Posterior cingulate gyrus (tissue), 11 donors: ENCODE measurements around the gene EDNRA.

Experiments
- DNase-seq, 10 donors: peaks; one replicate each; pipeline versions ENCODE4 v3.0.0 to v3.0.0-alpha.2; 2020 to 2021; ENCODE audit warnings: mixed read lengths in 3 of 10
- intact Hi-C: fragments of 100-400 bp; cut with DNase I; formaldehyde crosslinking; loops from one replicate; pipeline ENCODE4 v1.15.1; 2023

Gene EDNRA

DNA sequence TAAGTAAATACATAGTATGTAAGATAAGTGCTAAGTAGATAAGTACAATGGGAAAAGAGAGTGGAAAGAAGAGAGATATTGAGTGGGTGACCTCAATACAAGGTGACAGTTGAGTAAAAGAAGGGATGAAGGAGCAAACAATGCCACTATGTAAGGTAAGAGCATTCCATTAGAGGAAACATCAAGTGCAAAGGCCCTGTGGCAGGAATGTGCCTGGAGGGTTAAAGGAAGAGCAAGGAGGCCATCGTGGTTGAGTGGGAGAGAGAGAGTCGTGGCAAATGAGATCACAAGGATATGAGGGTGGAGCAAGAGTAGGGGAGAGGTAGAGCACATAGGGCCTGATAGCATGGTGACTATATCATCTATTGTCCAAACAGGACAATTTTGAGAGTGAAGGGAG is 13.4 kb downstream of the EDNRA start:
- intact Hi-C loops = no loop called here
- no peak for DNase-seq

DNA sequence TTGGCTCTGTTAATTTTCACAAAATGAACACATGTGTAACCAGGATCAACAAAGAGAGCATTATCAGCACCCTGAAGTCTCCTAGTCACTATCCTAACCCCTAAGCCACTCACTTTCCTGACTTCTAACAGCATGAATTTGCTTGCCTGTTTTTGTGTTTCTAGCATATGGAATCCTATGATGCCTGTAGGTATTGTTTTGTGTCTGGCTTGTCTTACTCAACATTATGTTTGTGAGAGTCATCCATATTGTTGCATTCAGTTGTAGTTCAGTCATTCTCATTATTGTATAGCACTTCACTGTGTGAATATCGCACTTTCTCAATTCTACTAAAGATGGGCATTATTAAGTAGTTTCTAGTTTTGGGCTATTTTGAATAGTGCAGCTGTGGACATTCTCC is 15.6 kb downstream of the EDNRA start:
- intact Hi-C loops = no loop called here

DNA sequence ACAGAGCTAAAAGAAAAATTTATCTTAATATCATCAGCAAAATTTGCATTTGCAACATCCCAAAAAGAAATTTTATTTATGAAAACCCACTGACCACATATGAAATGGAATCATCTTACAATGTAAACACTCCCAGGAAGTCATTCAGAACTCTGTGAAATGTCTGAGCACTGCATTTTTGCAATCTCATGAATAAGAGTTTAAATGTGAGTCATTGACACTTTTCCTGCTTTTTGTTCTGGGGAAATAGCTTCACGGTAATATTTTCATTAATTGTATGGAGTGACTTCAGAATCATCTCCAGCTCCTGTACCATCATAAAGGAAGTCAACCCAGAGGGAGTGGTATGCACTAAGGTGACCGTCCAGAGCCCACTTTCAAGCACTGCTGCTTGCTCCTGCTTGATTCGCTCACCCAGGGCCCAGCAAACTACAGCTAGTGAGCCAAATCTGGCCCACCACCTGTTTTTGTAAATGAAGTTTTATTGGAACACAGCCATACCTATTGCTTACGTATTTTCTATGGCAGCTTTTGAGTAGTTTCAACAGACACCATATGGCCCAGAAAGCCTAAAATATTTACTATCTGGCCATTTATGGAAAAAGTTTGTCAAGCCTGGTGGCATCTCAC is 17.2 kb downstream of the EDNRA start:
- intact Hi-C loops = no loop called here
- no peak for DNase-seq

More for the DNA sequence above, 15.6 kb downstream of the EDNRA start:
- no peak for DNase-seq

DNA sequence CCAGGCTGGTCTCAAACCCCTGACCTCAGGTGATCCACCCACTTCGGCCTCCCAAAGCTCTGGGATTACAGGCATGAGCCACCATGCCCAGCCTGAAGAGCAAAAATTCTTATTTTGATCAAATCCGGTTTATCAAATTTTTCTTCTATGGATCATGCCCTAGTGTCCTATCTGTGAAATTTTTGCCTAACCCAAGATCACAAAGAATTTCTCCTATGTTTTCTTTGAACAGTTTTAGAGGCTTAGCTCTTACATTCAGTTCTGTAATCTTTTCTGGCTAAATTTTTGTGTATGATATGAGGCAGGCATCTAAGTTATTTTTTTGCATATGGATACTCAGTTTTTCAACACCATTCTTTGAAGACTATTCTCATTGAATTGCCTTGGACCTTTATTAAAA is 27.4 kb downstream of the EDNRA start:
- intact Hi-C loops = no loop called here
- DNase-seq = no peak

DNA sequence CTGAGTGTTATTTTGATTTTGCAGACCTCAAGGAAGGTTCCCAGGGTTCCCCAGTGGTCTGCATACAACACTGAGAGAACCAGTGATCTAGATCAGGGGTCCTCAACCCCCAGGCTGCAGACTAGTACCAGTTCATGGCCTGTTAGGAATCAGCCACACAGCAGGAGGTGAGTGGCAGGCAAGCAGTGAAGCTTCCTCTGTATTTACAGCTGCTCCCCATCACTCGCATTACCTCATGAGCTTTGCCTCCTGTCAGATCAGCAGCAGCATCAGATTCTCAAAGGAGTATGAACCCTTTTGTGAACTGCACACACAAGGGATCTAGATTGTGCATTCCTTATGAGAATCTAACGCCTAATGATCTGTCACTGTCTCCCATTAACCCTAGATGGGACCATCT is 28.5 kb downstream of the EDNRA start:
- DNase-seq = no peak
- intact Hi-C loops = no loop called here

DNA sequence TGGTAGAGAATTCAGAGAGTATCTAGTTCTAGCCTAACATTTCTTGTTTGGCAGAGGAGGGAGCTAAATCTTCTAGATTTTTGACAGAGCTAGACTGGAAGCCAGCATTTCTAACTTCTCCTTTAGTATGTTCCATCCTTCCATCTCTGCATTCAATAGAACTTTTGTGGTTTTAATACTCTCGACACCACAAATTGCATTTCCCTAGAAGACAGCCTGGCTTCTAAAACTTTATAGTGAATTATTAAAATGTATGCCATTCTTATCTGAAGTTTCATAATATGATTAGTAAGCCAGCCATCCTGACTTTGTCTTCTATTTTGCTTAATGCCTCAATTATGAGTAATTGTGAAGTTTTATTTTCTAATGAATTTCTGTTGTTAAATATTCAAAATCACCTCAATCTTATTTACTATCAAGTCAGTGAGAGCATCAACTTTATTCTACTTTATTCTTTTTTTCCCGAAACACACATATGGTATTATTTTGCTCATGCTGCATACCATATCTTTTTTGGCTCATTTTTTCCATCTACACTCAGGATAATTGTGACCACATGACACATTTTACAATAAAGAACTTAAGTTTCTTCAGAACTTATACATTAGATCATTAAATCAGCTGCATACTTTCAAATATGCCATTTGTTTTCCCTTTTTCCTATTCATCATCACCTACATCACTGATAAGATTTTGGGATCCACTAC is 30.2 kb downstream of the EDNRA start:
- intact Hi-C loops = loop anchor here (10.0 kb wide), 1 partner anchor 346 kb away; no protein-coding TSS in a partner anchor
- no peak for DNase-seq

DNA sequence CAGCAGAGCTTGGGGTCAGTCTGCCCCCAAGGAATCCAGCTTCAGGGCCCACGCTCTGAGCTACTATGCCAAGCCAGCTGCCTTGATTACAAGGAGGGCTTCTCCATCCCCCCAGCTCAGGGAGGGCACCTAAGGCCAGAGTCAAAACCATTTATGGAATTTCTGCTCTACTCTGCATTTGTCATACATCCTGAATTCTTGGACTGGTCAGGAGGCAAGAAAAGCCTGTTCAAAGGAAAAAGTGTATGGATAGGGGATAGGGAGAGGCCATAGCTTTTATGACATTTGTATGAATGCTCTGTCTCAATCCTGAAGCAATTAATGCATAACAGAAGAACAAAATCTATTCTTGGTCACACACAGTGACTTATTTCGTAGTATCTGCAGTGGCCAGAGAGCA is 32.2 kb downstream of the EDNRA start:
- no peak for DNase-seq
- intact Hi-C loops = loop anchor here (10.0 kb wide), 1 partner anchor 348 kb away; no protein-coding TSS in a partner anchor

DNA sequence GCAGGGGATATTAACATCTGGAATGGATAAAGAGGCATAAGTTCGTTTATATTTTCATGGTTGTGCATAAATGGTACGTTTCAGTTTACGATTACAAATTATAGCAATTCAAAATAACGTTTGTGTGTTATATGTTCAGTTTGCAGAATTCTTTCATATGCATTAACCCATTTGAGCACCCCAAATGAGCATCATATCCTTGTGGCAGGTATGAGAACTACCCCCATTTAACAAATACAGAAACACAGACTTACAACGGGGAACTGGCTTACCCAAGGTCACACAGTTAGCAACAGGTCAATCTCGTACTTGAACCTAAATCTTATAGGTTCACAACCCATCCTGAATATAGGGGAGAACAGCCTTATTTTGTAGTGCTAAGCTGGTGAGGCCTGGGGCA is 33.1 kb downstream of the EDNRA start:
- intact Hi-C loops = loop anchor here (10.0 kb wide), 1 partner anchor 349 kb away; no protein-coding TSS in a partner anchor
- DNase-seq = no peak

DNA sequence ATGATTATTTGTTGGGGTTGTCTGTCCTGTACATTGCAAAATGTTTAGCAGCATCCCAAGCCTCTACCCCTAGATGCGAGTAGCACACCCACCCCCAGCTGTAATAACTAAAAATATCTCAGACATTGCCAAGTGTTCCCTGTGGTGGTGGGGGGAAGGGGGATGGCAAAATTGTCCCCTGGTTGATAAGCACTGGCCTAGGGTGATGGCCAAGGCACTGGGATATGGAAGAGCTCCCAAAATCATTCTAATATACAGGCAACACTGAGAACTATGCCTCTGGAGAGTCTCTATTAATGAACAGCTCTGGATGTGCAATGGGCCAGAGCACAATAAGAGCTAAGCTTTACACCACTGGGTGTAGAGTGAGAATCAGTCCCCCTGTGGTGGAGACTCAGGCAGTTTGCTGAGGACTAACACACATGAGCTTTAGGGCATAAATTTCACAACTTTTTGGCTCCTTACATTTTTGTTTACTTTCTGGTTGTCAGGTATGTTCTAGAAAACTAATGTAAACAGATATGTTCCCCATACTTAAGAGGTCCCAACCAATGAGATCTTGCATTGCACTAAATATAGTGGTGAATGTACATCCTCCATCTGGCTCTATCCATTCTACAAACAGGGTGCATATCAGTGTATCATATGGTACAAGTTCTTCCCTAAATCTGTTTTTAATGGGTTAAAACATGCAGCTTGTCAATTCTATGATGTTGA is 34.5 kb downstream of the EDNRA start:
- intact Hi-C loops = loop anchor here (5.0 to 10.0 kb wide), 2 partner anchors 351 to 352 kb away; no protein-coding TSS in a partner anchor
- DNase-seq = no peak

DNA sequence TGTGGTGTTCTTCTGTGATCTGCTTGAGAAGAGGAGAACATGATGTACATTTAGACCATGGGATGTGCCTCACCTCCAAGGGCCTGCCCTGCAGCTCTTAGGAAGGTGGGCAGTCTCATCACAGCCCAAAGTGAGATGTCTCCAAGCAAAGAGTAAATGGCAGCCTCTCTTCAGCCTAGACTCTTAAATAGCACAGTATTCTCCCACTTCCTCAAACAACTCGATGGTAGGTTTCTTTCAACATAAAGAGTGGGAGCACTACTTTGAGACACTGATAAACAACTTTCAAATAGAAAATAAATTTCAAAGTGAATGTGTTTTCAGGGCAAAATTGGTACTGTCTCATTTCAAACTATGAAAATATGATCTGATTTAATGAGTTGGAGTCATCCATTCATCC is 35.2 kb downstream of the EDNRA start:
- no peak for DNase-seq
- intact Hi-C loops = loop anchor here (5.0 to 10.0 kb wide), 2 partner anchors 351 kb away; no protein-coding TSS in a partner anchor

DNA sequence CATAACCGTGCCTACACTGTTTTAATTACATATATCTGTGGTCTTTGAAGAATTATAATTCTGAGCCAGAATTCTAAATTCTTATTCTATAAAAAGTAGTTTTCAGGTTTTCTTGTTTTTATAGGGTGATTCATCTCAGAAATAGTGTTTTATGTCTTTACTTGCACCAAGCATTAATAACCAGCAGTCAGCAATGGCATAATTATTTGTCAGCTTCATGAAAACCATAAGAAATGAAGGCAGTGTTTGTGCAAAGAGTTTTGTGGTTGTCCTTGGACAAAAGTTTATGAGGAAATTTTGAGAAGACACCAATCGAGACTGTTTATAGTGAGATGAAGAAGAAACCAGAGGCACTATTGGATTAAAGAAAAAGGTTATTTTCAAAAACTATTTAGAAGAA is 37.2 kb downstream of the EDNRA start:
- no peak for DNase-seq
- intact Hi-C loops = loop anchor here (2.0 to 10.0 kb wide), 3 partner anchors 71 to 353 kb away; no protein-coding TSS in a partner anchor

DNA sequence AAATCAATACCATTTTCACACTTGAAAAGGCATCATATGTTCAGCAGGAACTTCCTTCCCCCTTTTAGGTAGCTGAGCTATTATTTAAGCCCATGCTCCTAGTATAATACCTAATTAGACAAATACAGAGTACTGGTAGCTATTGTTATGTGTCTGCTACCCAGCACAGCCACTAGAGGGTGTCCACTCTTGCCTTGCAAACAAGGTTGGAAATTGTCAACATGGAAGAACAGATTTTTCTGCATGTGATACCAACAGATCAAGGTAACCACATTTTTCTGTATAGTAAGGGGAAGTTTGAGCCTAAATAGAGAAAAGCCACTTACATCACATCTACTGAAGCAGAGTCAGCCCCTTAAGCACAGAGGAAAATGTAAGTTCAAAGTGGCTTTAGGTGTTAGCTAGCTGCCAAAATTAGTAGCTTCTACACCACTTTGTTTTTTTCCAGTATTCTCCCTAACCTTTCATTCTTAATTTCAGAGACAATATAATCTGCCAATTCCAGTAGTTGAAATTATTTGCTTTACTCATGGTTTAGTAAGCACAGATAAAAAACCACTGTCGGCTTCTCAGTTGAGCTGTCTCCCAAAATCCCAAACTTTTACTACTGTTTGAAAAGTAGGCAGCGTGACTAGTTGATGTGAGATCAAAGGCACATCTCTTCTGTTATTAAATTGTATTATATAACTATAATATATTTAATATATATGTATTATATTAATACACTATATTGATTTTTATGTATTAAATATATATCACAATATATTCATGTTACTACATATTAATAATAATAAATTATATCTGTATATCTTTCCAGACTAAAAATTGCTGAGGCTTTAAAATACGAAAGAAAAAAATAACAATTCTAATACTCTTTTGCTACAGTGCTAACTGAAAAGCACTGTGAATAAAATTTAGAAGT is 38.2 kb downstream of the EDNRA start:
- DNase-seq = peak in 7 of 10 donors; percentile 16 to 83 (median 44)

DNA sequence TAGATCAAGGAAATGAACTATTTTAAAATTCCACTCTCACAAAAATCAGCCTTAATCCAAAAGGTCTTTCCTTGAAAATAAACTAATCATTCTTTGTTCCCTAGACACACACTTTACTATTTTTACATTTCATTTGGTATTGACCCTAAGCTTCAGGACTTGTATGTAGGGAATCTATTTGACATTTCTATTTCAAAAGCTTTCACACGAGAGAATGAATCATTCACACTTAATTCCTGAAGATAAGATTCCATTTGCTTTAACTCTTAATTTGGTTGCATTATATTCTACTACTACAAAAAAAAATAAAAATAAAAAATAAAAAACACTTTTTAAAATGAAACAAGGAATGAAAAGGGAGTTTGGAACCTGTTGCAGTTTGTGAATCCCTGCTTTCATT is 43.7 kb downstream of the EDNRA start:
- intact Hi-C loops = no loop called here

More for the DNA sequence above, 38.2 kb downstream of the EDNRA start:
- intact Hi-C loops = loop anchor here (2.0 to 10.0 kb wide), 3 partner anchors 70 to 354 kb away; no protein-coding TSS in a partner anchor

DNA sequence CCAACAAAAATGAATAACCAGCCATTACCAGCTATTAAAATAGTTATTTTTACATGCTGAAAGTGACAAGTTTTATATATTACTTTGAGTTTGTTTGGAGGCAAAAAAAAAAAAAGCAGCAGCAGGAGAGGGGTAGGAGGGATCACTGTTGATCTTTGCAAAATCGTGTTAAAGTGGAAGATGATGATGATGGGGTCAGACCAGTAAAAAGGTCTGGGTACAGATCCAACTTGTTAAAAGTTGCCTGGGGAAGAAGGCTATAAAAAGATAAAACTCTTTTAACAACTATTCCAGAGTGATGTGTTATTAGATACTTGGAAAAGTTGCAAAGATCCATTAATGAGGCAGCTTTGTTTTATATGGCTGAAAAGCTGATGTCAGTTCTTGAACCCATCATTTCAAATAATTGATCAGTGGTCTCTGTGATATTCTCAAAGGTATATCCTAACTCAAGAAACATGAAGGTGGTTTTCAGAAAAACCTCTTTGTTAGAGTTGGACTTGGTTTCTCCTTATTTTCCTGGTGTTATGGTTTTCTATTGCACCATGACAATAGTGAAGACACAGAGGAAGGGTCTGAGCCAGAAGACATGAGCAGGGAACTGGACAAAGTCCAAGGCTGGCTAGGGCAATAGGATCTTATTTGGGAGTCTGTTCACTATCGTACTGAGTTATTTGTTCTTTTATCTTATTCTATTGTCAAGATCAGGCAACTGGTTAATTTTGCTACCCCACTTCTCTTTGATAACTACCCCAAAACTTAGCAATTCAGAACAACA is 44.8 kb downstream of the EDNRA start:
- no peak for DNase-seq
- intact Hi-C loops = loop anchor here (5.0 kb wide), 1 partner anchor 52 kb away; no protein-coding TSS in a partner anchor

More for the DNA sequence above, 43.7 kb downstream of the EDNRA start:
- no peak for DNase-seq

DNA sequence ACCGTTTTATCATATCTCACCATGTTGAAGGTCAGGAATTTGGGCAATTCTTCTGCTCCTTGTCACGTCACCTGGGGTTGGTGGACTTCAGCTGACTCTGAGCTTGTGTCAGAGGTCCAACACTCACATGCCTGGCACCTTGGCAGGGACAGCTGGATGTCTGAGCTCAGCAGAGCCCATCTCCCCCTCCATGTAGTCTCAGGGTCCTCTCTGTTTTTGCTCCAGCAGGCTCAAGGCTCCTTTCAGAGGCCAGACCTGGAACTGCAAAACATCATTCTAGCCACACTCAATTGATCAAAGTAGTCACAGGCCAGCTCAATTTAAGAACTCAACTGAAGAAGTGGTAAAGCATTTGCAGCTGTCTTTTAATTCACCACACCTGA is 45.4 kb downstream of the EDNRA start:
- intact Hi-C loops = loop anchor here (5.0 kb wide), 1 partner anchor 51 kb away; no protein-coding TSS in a partner anchor
- DNase-seq = no peak

DNA sequence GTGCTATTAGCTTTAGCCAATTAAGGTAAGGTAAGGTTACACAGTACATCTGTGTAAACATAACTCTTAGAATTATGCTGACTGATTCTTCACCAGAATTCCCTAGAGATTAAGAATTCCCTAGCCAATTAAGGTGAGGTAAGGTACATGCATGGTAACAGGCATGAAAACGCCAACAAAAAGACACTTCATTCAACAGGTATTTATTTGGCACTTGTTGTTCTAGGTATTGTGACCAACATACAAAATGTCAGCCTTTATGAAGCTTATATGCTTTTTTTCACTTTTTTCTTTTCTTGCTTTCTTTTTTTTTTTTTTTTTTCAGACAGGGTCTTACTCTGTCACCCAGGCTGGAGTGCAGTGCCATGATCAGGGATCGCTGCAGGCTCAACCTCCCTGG is 47.2 kb downstream of the EDNRA start:
- DNase-seq = no peak
- intact Hi-C loops = loop anchor here (5.0 kb wide), 1 partner anchor 49 kb away; no protein-coding TSS in a partner anchor

DNA sequence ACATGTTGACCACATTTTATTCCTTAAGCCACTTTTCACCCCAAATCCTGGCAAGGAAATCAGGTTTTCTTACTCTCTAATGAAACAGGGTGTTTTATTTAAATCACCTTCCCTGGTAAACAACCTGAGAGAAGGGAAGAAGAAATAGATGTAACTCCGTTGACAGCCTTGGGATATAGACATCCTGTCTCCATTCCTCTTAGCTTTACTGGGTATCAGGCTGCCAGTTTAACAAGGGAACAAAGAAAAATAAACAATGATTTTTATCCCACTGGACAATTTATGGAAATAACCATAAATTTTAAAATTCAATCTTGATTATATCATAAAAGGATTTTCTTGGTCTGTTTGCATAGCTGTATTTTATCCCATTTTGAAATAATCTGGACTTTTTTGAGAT is 49.2 kb downstream of the EDNRA start:
- intact Hi-C loops = no loop called here
- no peak for DNase-seq

DNA sequence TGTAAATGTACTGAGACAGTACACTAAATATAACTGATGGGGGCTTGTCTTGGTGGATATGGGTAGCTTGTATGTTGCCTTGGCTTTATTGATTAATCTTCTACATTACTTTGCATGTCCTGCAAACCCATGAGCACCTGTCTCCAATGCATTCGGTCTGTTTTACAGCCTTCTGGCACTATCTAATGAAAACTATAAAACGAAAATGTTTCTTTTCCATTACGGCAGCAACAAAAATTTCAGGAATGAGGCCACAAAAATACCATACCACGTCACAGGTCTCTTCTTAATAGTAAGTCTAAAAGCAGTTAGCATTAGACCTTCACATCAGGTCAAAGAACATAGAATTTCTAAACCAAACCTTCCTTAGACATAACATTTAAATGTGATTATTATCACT is 49.8 kb downstream of the EDNRA start:
- intact Hi-C loops = no loop called here
- no peak for DNase-seq

DNA sequence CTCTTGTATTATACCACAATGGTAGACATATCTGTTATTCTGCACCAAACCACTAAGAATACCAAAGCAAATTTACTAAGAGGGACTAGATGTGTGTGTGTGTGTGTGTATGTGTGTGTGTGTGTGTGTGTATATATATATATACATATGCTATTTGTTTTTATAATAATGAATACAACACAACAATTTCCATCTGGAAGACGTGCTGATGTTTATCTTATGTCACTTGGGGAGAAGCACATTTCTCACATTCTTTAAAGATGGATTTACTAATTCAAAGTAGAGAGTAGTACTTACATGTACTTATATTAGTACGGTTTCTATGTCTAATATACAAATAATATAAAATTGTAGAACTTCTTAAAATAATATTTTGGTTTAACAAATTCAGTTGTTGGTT is 52.0 kb downstream of the EDNRA start:
- DNase-seq = no peak
- intact Hi-C loops = no loop called here
